GM19099 (cell line): ENCODE data around the gene CDH1.

Experiments used
- POLR2A ChIP-seq: IDR thresholded peaks from 3 replicates; pipeline ENCODE4 v1.6.1; 2011; ENCODE audit warnings: low read depth; ENCODE audit not compliant: insufficient read length; ENCODE audit errors: extremely low read depth

CDH1 gene

GRCh38 chr16:68790130-68790761, 53.2 kb downstream of the CDH1 start:
- no peak for TF ChIP-seq POLR2A

GRCh38 chr16:68790944-68791343, 53.9 kb downstream of the CDH1 start:
- no peak for TF ChIP-seq POLR2A

- TF ChIP-seq POLR2A: no peak
These were observed 55.6 kb downstream of the CDH1 start for GRCh38 chr16:68792465-68793324.

GRCh38 chr16:68793401-68793857, 56.3 kb downstream of the CDH1 start:
- no peak for TF ChIP-seq POLR2A

- TF ChIP-seq POLR2A: no peak
These were observed 61.3 kb downstream of the CDH1 start for GRCh38 chr16:68798398-68798797.

GRCh38 chr16:68800257-68800875, 63.3 kb downstream of the CDH1 start:
- TF ChIP-seq POLR2A: no peak

GRCh38 chr16:68802190-68802589, 65.1 kb downstream of the CDH1 start:
- TF ChIP-seq POLR2A: no peak

GRCh38 chr16:68806422-68806821, 69.3 kb downstream of the CDH1 start:
- no peak for TF ChIP-seq POLR2A

- no peak for TF ChIP-seq POLR2A
These were observed 69.9 kb downstream of the CDH1 start for GRCh38 chr16:68806981-68807380.

- no peak for TF ChIP-seq POLR2A
These were observed 77.4 kb downstream of the CDH1 start for GRCh38 chr16:68814516-68814915.

GRCh38 chr16:68823401-68824135, 86.5 kb downstream of the CDH1 start:
- TF ChIP-seq POLR2A: no peak

- TF ChIP-seq POLR2A: no peak
These were observed 88.3 kb downstream of the CDH1 start for GRCh38 chr16:68825427-68825826.

- TF ChIP-seq POLR2A: no peak
These were observed 89.6 kb downstream of the CDH1 start for GRCh38 chr16:68826652-68827051.

GRCh38 chr16:68833251-68833650, 96.2 kb downstream of the CDH1 start:
- TF ChIP-seq POLR2A: no peak

GRCh38 chr16:68834550-68834949, 97.5 kb downstream of the CDH1 start:
- TF ChIP-seq POLR2A: no peak
